Activated CD4-positive, CD25-positive, alpha-beta regulatory T cell (primary cell): ENCODE measurements around the gene F2R.
"Not testable (repeated sequence)": the region's sequence is repeated elsewhere in the genome, so short reads cannot be mapped to it uniquely, and the experiment has no call there.

ENCODE experiments used
- DNase-seq, 4 experiments: peaks; one replicate each; lab custom pipeline; 2025; lab: John Stamatoyannopoulos, UW

Gene F2R

DNA sequence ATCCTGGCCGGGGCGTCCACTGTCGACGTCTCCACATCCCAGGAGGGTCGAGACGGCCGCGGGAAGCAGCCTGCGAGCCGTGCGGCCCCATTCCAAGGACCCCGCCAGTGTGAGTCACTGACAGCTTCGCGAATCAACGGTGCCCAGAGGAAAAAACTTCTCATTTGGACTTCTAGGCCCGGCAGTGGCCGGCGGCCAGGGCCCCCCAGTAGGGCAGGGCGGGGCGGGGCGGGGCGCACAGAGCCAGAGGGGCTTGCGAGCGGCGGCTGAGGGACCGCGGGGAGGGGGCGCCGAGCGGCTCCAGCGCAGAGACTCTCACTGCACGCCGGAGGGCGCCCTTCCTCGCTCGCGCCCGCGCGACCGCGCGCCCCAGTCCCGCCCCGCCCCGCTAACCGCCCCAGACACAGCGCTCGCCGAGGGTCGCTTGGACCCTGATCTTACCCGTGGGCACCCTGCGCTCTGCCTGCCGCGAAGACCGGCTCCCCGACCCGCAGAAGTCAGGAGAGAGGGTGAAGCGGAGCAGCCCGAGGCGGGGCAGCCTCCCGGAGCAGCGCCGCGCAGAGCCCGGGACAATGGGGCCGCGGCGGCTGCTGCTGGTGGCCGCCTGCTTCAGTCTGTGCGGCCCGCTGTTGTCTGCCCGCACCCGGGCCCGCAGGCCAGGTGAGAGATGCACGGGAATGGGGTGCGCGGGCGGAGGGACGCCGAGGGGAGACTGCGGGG lies at the start of gene F2R:
Gene F2R, plus strand, starts transcription at position 391 of the 720 bp plus-strand sequence. Its CDS starts 182 bp downstream, at position 573.
- DNase-seq: peak in 2 of 4 experiments; percentile 22 to 31

GRCh38 chr5:76667495-76667894 lies 48.4 kb upstream of the F2R start:
- no peak for DNase-seq

- DNase-seq: no peak
Observed at GRCh38 chr5:76669245-76669644, 46.7 kb upstream of the F2R start.

- DNase-seq: no peak
Observed at GRCh38 chr5:76670508-76670907, 45.4 kb upstream of the F2R start.

DNA sequence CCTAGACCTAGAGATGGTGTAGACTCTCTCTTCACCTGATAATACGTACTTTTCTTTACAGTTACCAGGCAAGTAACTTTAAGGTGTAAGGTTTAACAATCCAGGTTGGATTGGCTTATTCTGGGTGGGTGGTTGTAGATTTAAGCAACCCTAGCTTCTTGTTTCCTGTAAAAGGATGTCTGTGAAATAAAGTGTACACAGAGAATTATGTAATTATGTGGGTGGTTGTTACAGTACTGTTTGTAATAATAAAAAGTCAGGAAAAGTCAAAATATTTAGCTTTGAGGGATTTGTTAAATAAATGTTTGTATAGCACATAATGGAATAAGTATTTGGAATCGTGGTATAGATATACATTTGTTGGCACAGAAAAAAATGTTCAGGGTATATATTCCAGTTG lies 43.7 kb upstream of the F2R start:
- DNase-seq: no peak

DNA sequence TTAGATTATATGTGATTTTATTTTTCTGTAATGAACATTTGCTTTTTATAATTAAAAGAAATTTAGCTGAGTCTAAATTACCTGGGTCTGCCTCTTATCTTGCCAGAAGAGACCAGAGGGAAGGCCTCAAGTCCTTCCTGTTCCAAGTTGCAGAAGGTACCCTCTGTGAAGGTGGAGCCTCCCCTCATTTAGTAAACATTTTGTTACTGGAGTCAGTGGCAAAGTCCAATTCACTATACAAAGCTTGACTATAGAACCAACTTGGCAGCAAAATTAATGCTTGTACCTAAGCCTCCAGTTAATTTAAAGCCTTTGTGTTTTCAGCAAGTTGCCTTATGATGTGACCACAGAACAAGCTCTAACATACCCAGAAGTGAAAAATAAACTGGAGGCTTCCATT lies 42.8 kb upstream of the F2R start:
- no peak for DNase-seq

- no peak for DNase-seq
Observed at GRCh38 chr5:76674330-76675066, 41.4 kb upstream of the F2R start.

DNA sequence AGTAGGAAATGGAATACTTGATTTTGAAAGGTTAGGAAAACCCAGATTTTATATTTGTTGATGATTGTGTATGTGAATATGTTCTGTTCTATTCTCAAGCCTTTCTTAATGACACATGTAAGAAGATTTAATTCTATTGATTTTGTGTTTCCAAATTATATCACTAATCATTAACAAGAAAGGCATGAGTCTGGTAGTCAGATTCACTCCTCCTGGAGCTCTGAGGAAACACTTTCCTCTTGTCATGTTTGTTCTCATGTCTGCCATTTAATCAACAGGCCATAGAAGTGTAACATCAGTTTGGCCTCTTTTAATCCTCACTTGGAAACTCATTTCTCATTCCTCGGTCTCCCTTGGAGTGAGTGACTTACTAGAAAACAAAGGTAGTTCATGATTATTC lies 40.6 kb upstream of the F2R start:
- no peak for DNase-seq

DNA sequence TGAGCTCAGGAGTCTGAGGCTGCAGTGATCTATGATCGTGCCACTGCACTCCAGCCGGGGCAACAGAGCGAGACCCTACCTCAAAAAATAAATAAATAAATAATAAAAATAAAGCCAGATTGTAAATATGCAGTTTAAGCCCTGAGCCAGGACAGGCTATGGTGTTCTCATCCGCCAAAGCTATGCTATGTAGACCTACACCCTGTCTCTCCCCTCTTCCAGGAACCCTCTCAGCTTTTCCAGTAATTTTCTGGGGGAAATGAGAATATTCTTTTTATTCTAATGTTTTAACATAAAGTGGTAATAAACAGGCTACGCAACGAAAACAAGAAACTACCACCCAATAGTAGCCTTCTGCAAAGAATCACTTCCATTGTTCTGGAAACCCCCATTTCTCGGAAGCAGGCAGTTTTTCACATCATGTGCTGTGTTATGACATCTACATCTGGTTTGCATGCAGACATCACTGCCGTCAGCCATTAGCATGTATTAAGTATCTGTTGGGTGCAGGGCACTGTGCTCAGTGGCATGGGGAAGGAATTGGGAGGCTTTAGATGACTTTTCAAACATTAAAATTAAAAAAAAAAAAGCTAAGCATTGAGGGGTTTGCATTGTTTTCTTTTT lies 38.0 kb upstream of the F2R start:
- DNase-seq: no peak

DNA sequence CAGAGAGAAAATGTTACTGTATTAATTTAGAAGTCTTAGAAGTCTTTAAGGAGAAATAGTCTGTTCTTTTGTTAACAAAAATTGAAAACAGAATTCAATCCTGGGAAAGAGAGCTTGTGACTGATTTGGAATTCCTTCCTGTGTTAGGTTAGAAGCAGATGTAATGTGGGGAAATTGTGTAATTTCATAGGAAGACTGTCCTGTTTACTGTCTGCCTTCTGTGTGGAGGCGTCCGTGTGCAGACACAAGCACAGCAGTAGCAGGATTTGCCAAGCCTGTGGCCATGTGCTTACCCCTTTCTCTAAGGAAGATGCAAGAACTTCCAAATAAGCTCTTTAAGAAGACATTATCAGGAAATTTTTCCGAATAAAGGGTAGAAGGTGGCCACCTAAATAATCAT lies 36.7 kb upstream of the F2R start:
- no peak for DNase-seq

GRCh38 chr5:76680826-76681225 lies 35.1 kb upstream of the F2R start:
- not testable (repeated sequence) for DNase-seq

DNA sequence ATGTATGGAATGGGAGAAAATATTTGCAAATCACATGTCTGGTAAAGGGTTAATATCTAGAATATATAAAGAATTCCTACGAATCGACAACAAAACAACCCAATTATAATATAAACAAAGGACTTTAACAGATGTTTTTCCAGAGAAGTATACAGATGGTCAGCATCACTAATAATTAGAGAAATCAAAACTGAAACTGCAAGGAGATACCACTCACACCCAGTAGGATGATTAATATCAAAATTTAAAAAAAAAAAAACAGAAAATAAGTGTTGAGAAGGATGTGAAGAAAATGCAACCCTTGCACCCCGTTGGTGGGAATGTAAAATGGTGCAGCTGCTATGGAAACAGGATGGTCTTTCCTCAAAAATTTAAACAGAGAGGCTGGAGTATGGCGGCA lies 34.6 kb upstream of the F2R start:
- DNase-seq: no peak

GRCh38 chr5:76682387-76682786 lies 33.5 kb upstream of the F2R start:
- DNase-seq: no peak

DNA sequence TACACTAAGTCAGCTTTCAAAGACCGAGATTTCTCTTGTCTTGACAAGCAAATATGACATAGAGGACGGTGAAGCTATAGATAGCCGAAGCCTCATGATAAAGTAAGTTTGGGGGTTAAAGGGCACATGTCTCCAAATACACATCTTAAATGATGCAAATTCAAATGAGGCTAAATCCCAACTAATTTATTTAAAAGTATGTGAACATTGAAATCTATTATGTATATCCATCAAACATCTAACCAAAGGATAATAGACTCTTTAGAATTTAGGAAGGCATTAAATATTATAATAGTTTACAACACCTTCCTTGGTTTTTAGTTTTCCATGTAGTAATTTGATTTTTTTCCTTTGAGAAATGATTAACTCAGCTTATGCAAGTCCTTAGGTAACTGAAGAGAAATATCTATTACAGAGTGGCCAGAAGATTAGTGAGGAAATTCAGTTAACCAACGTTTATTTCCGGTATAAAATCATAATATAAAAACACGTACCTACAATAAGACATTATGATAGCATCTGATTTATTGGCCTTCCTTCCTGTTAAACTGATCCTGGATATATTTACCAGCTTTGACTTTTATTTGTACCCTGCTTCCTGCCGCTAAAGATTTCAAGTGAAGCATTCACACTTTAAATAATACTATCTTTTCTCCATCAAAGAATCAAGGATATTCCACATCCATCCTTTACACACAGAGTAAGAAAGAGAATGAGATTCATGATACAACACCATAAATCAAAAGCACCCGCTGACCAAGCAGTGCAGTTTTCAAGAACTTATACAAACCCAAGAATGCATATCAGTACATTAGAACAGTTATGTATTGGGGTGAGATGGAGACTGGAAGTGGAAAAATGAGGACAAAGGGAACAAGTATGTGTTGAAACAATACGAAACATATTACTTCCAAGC lies 31.9 kb upstream of the F2R start:
- DNase-seq: no peak

DNA sequence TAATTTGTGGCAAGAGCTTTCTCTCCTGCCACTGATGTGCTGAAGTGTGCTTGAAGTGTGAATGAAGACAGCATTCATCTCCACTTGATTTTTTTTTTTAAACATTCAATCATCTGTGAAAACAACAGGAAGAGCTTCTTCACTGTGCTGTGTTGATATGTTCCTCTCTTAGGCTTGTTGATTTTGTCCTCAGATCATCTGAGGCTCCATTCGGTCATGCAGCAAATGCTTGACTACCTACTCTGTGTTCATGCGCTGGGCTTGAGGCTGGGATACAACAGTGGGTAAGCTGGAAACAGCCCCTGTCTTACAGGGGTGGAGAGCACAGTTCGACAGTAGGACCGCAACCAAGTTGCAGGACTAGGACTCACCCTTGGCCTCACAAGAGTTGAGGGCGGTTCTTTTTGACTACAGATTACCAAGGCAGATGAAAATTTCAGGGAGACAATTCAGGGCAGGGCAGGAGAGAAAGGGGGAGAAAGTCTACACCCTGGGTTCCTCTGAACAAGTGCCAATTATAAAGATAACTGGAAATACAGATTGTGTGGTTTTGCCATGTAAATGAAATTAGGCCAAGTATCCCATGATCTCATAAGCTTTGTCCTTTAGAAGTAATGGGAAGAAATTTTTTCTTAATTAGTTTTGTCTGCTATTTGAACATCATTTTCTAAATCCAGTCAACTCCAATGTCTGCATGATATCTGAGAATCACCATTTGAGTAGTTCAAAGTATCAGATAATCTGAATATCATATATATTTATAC lies 31.0 kb upstream of the F2R start:
- no peak for DNase-seq

- no peak for DNase-seq
Observed at GRCh38 chr5:76685704-76686103, 30.2 kb upstream of the F2R start.

DNA sequence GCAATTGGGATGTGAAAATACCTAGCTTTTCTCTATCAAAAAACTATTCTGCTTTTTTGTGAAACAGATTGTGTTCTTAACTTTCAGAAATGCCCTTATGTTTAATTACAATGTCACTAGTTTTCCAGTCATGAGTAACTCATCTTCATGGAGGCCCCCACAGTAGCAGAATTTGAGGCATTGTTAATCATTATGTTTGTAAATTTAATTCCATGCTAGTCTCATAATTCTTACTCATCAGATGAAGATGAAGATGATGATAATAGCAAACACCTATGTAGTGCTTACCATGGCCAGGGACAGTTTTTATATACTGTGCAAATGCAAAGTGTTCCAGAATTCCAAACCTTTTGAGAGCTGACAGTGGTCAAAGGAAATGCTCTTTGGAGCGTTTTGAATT lies 27.7 kb upstream of the F2R start:
- no peak for DNase-seq

DNA sequence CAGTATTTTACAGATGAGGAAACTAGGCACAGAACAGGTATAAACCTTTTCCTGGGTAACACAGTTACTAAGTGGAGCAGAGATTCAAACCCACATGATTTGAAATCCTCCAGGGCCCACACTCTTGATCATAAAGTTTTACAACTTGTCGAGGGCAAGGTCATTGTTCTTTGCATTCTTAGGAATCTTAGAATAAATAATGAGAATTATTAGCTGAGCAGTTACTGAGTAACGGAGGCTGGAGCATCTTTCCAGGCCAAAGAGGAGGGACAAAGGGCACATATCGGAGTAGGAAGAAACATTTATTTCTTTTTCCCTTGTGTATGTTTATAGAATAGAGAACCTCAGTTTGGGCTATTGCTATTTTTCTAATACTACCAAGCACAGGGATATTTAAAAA lies 27.1 kb upstream of the F2R start:
- DNase-seq: no peak

GRCh38 chr5:76689321-76690036 lies 26.4 kb upstream of the F2R start:
- no peak for DNase-seq

DNA sequence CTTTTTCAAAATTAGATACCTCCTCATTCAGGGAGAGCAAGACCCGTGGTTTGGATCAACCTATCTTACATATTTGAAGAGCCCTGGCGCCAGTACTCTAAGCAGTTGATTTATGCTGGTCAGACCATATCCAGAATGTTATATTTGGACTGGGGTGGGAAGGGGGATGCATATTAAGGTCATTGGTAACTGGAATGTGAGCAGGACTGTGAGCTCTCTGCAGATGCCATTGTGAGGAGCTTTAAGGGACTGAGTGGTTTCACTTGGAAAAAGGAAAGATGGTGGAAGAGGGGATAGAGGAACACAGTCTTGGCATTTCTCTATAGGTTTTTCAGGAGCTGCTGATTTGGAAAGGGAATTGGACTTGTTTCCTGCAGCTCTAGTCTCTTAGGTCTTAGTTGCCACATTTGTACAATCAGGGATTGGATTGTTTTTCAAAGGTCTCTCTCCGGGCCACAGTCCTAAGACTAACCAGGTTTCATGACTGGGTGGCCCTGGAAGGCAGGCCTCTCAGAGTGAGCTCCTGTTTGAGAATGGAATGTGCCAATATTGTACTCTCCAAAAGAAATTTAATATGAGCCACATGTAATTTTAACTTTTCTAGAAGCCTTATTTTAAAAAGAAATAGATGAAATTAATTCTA lies 25.8 kb upstream of the F2R start:
- DNase-seq: no peak
